Left forelimb (tissue), 1 donor: ENCODE results near the gene PCSK2.

Experiments
- DNase-seq: peaks from one replicate; pipeline ENCODE4 v3.0.0-alpha.2; 2018; ENCODE audit warnings: low spot score

PCSK2 gene

GRCh38 chr20:17505636-17506517 is 279.0 kb downstream of the PCSK2 start:
- no peak for DNase-seq

GRCh38 chr20:17507032-17507431 is 280.2 kb downstream of the PCSK2 start:
- DNase-seq: no peak

- DNase-seq: no peak
Measured at GRCh38 chr20:17507531-17507930, 280.7 kb downstream of the PCSK2 start.

GRCh38 chr20:17508756-17509155 is 281.9 kb downstream of the PCSK2 start:
- no peak for DNase-seq

GRCh38 chr20:17510548-17510947 is 283.7 kb downstream of the PCSK2 start:
- DNase-seq: no peak

- DNase-seq: no peak
Measured at GRCh38 chr20:17511401-17511800, 284.6 kb downstream of the PCSK2 start.

- DNase-seq: no peak
Measured at GRCh38 chr20:17513939-17514338, 287.1 kb downstream of the PCSK2 start.

GRCh38 chr20:17515053-17515452 is 288.2 kb downstream of the PCSK2 start:
- no peak for DNase-seq

GRCh38 chr20:17518339-17519052 is 291.7 kb downstream of the PCSK2 start:
- DNase-seq: no peak

GRCh38 chr20:17519606-17520285 is 292.9 kb downstream of the PCSK2 start:
- DNase-seq: no peak

- DNase-seq: no peak
Measured at GRCh38 chr20:17520583-17520982, 293.7 kb downstream of the PCSK2 start.

- no peak for DNase-seq
Measured at GRCh38 chr20:17522528-17522927, 295.7 kb downstream of the PCSK2 start.

GRCh38 chr20:17523326-17523725 is 296.5 kb downstream of the PCSK2 start:
- no peak for DNase-seq

- no peak for DNase-seq
Measured at GRCh38 chr20:17524560-17524959, 297.7 kb downstream of the PCSK2 start.

GRCh38 chr20:17525132-17525531 is 298.3 kb downstream of the PCSK2 start:
- no peak for DNase-seq

GRCh38 chr20:17525650-17526049 is 298.8 kb downstream of the PCSK2 start:
- DNase-seq: no peak

- DNase-seq: no peak
Measured at GRCh38 chr20:17529586-17529985, 302.7 kb downstream of the PCSK2 start.

- DNase-seq: no peak
Measured at GRCh38 chr20:17530153-17530552, 303.3 kb downstream of the PCSK2 start.

- DNase-seq: peak; percentile 82
Measured at GRCh38 chr20:17530716-17531664, 304.1 kb downstream of the PCSK2 start, which contains the start of gene BFSP1. Gene BFSP1 (minus strand): TSS chr20:17531379. CDS start chr20:17531329, 50 bp downstream.

GRCh38 chr20:17531665-17532025 is 304.8 kb downstream of the PCSK2 start:
- DNase-seq: no peak

- no peak for DNase-seq
Measured at GRCh38 chr20:17533396-17533795, 306.6 kb downstream of the PCSK2 start.

- no peak for DNase-seq
Measured at GRCh38 chr20:17534077-17534476, 307.2 kb downstream of the PCSK2 start.
